ENCODE data around the gene TUBGCP5.

TUBGCP5 gene

GRCh38 chr15:22951381-22952280 is 87.7 kb downstream of the TUBGCP5 start:
- no peak for DNase-seq

GRCh38 chr15:22951031-22951380 is 88.4 kb downstream of the TUBGCP5 start:
- DNase-seq: no peak

DNA sequence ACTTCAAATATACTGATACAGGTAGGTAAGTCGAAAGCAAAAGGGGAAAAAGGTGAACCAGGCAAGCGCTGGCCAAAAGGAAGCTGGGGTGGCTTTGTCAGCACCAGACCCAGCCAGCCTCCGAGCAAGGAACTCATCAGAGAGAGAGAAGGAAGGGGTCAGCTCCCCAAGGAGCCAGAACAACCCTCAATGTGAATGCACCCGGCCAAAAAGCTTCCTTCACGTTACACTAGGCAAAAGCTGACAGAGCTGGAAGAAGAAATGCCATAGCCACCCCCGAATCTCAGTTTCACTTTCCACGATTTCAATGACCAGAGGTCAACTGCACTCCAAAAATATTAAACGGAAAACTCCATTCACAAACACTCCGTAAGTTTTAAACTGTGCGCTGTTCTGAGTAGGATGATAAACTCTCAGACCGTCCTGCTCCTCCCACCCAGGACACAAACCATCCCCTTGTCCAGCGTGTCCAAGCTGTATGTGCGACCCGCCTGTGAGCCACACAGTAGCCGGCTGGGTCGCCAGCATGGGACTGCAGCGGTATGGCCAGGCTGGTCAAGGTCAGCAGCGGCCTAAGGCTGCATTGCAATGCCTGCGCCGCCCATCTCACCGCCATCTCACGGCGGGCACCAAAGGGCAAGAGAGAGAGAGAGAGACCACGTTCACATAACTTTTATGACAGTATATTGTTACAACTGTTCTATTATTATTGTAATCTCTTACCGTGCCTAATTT is 88.9 kb downstream of the TUBGCP5 start:
- no peak for DNase-seq
